ENCODE measurements around the gene KRTAP6-3. TPM values are rescaled to one million over a fixed set of nuclear protein-coding genes. Genes with fewer than 3 reads are reported as not detected.

KRTAP6-3 gene, protein sequence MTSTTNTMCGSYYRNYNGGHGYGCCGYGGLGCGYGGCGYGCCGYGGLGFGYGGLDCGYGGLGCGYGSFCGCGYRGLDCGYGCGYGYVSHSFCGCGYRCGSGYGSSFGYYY
- not detected for polyA plus RNA-seq (2013, experiment 1 of 2)
- polyA plus RNA-seq (2013, experiment 2 of 2): not detected

DNA sequence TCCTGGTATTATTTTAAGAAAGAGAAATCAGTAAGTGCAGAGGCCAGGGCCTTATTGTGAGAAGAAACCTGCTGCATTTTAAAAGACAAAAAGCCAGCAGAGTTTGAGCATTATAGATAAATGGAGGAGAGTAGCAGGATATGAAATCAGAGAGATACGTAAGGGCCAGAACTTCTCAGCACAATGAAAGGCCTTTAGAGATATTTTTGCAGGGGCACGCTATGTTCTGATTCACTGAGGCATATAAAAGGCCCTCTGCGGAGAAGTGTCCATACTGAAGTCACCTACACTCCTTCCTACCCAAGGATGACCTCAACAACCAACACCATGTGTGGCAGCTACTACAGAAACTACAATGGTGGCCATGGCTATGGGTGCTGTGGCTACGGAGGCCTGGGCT lies at the start of gene KRTAP6-3:
KRTAP6-3 (plus strand) TSS at position 301 of the 400 bp plus-strand sequence; CDS start at position 307, 6 bp downstream.
- Histone ChIP-seq H2BK120ac (ENCODE audit: low read depth, low read length) (no peak within 1 kb of the TSS), H4K8ac (ENCODE audit: low read length) (no peak within 1 kb of the TSS), H3K36me3 (ENCODE audit: control insufficient read depth in 1 of 2, insufficient read depth in 2 of 2, low read depth in 1 of 2, low read length in 2 of 2) (no peaks in the 10 kb centered on the region), H3K9ac (ENCODE audit: low read length) (no peak within 1 kb of the TSS), H2BK5ac (ENCODE audit: low read depth, low read length, poor library complexity, severe bottlenecking) (no peak within 1 kb of the TSS), H2AFZ (ENCODE audit: low read depth, low read length) (no peak within 1 kb of the TSS), H3K4me1 (ENCODE audit: control insufficient read depth, insufficient read depth, low read depth, low read length) (no peaks in the 10 kb centered on the region), H3K18ac (ENCODE audit: low read depth in 1 of 2, low read length in 2 of 2) (no peak within 1 kb of the TSS), H3K4ac (ENCODE audit: low read depth in 1 of 2, low read length in 2 of 2) (no peak within 1 kb of the TSS), H3K27me3 (ENCODE audit: control insufficient read depth in 1 of 2, insufficient read depth in 1 of 2, low read length in 2 of 2) (no peaks in the 10 kb centered on the region), H4K91ac (ENCODE audit: low read length) (no peak within 1 kb of the TSS), H3K4me3 (ENCODE audit: insufficient read depth in 1 of 2, low read depth in 1 of 2, low read length in 2 of 2) (no peak within 1 kb of the TSS), H2BK15ac (ENCODE audit: low read depth, poor library complexity, severe bottlenecking) (no peak within 1 kb of the TSS), H2BK12ac (ENCODE audit: low read length in 2 of 2) (no peak within 1 kb of the TSS), H3K14ac (ENCODE audit: low read length in 2 of 2) (no peak within 1 kb of the TSS), H3K4me2 (ENCODE audit: low read length, poor library complexity, severe bottlenecking) (no peak within 1 kb of the TSS), H3K79me1 (replicated peaks; ENCODE audit: low read length, poor library complexity, severe bottlenecking) (no peaks in the 10 kb centered on the region), H3K27ac (ENCODE audit: low read length, poor library complexity, severe bottlenecking) (no peak within 1 kb of the TSS), H3K23ac (ENCODE audit: low read length in 2 of 2) (no peak within 1 kb of the TSS), H3K9me3 (ENCODE audit: control insufficient read depth, low read length) (no peaks in the 10 kb centered on the region), H2AK5ac (ENCODE audit: low read length, severe bottlenecking) (no peak within 1 kb of the TSS)
- DNase-seq: no peak
- 85% methylated on average over 4 of the region's 4 CpGs for WGBS

DNA sequence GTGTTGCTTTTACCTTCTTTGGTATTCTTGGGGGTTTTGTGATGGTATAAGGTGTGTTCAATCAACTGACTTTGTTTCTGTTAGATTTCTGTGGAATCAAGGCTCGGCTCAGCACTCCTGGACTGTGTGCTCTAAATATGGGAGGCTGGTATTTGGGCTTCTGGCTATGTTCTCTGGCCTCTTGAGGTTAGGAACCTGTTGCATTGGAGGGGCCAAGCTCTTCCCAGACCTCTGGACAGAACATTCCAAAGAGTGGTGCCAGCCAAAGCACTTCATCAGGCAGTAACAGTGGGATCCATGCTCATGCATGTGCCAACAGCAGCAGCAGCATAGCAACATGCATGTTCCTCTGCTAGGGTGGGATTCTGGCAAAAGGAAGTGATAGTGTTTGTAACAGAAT lies 39.5 kb upstream of the KRTAP6-3 start:
- H3K4me3 ChIP-seq (ENCODE audit: insufficient read depth in 1 of 2, low read depth in 1 of 2, low read length in 2 of 2): no peak overlapping the region
- H3K27me3 ChIP-seq (ENCODE audit: control insufficient read depth in 1 of 2, insufficient read depth in 1 of 2, low read length in 2 of 2): no peaks in the 10 kb centered on the region
- peaks cover 22% of the 10 kb centered on the region for H3K9me3 ChIP-seq (ENCODE audit: control insufficient read depth, low read length)
- H2BK120ac ChIP-seq (ENCODE audit: low read depth, low read length): no peak overlapping the region
- H4K91ac ChIP-seq (ENCODE audit: low read length): no peak overlapping the region
- WGBS: 18% methylated on average over 1 of the region's 1 CpG
- H3K4me1 ChIP-seq (ENCODE audit: control insufficient read depth, insufficient read depth, low read depth, low read length): no peaks in the 10 kb centered on the region
- no peak overlapping the region for H2AFZ ChIP-seq (ENCODE audit: low read depth, low read length)
- no peak overlapping the region for H3K14ac ChIP-seq (ENCODE audit: low read length in 2 of 2)
- H3K23ac ChIP-seq (ENCODE audit: low read length in 2 of 2): no peak overlapping the region
- no peak overlapping the region for H2BK5ac ChIP-seq (ENCODE audit: low read depth, low read length, poor library complexity, severe bottlenecking)
- no peak overlapping the region for H2BK12ac ChIP-seq (ENCODE audit: low read length in 2 of 2)
- H3K4me2 ChIP-seq (ENCODE audit: low read length, poor library complexity, severe bottlenecking): no peak overlapping the region
- H4K8ac ChIP-seq (ENCODE audit: low read length): no peak overlapping the region
- no peaks in the 10 kb centered on the region for H3K79me1 ChIP-seq (replicated peaks; ENCODE audit: low read length, poor library complexity, severe bottlenecking)
- H3K36me3 ChIP-seq (ENCODE audit: control insufficient read depth in 1 of 2, insufficient read depth in 2 of 2, low read depth in 1 of 2, low read length in 2 of 2): no peaks in the 10 kb centered on the region
- H3K4ac ChIP-seq (ENCODE audit: low read depth in 1 of 2, low read length in 2 of 2): no peak overlapping the region
- H2AK5ac ChIP-seq (ENCODE audit: low read length, severe bottlenecking): no peak overlapping the region
- no peak overlapping the region for H2BK15ac ChIP-seq (ENCODE audit: low read depth, poor library complexity, severe bottlenecking)
- DNase-seq: no peak
- H3K9ac ChIP-seq (ENCODE audit: low read length): no peak overlapping the region
- H3K18ac ChIP-seq (ENCODE audit: low read depth in 1 of 2, low read length in 2 of 2): no peak overlapping the region
- H3K27ac ChIP-seq (ENCODE audit: low read length, poor library complexity, severe bottlenecking): no peak overlapping the region

DNA sequence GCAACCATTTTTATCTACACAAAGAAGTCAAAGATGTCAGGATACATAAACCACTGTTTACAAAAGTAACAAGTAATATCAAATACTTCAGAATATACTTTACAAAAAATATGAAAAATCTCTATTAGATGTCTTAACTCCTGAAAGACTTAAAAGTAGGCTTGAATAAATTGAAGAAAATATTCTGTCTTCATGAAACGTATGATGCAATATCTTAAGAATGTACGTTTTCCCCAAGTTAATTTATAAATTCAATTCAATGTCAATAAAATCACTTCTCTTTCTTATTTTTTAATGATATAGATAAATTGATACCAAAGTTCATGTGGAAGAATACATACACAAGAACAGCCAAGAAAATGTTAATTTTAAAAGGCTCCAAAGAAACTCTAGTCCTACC lies 37.1 kb upstream of the KRTAP6-3 start:
- H2BK120ac ChIP-seq (ENCODE audit: low read depth, low read length): no peak overlapping the region
- no peak overlapping the region for H2BK15ac ChIP-seq (ENCODE audit: low read depth, poor library complexity, severe bottlenecking)
- no peak overlapping the region for H3K14ac ChIP-seq (ENCODE audit: low read length in 2 of 2)
- H3K4ac ChIP-seq (ENCODE audit: low read depth in 1 of 2, low read length in 2 of 2): no peak overlapping the region
- H2BK12ac ChIP-seq (ENCODE audit: low read length in 2 of 2): no peak overlapping the region
- no peaks in the 10 kb centered on the region for H3K4me1 ChIP-seq (ENCODE audit: control insufficient read depth, insufficient read depth, low read depth, low read length)
- H2BK5ac ChIP-seq (ENCODE audit: low read depth, low read length, poor library complexity, severe bottlenecking): no peak overlapping the region
- no peaks in the 10 kb centered on the region for H3K27me3 ChIP-seq (ENCODE audit: control insufficient read depth in 1 of 2, insufficient read depth in 1 of 2, low read length in 2 of 2)
- H2AFZ ChIP-seq (ENCODE audit: low read depth, low read length): no peak overlapping the region
- H3K23ac ChIP-seq (ENCODE audit: low read length in 2 of 2): no peak overlapping the region
- no peak overlapping the region for H4K8ac ChIP-seq (ENCODE audit: low read length)
- H3K79me1 ChIP-seq (replicated peaks; ENCODE audit: low read length, poor library complexity, severe bottlenecking): no peaks in the 10 kb centered on the region
- no peak overlapping the region for H3K27ac ChIP-seq (ENCODE audit: low read length, poor library complexity, severe bottlenecking)
- DNase-seq: no peak
- H3K9ac ChIP-seq (ENCODE audit: low read length): no peak overlapping the region
- WGBS: no CpG with 5 or more reads among the region's 2 CpGs
- H2AK5ac ChIP-seq (ENCODE audit: low read length, severe bottlenecking): no peak overlapping the region
- H3K36me3 ChIP-seq (ENCODE audit: control insufficient read depth in 1 of 2, insufficient read depth in 2 of 2, low read depth in 1 of 2, low read length in 2 of 2): no peaks in the 10 kb centered on the region
- no peak overlapping the region for H3K4me3 ChIP-seq (ENCODE audit: insufficient read depth in 1 of 2, low read depth in 1 of 2, low read length in 2 of 2)
- H3K18ac ChIP-seq (ENCODE audit: low read depth in 1 of 2, low read length in 2 of 2): no peak overlapping the region
- no peak overlapping the region for H4K91ac ChIP-seq (ENCODE audit: low read length)
- H3K9me3 ChIP-seq (ENCODE audit: control insufficient read depth, low read length): peaks cover 15% of the 10 kb centered on the region
- no peak overlapping the region for H3K4me2 ChIP-seq (ENCODE audit: low read length, poor library complexity, severe bottlenecking)

DNA sequence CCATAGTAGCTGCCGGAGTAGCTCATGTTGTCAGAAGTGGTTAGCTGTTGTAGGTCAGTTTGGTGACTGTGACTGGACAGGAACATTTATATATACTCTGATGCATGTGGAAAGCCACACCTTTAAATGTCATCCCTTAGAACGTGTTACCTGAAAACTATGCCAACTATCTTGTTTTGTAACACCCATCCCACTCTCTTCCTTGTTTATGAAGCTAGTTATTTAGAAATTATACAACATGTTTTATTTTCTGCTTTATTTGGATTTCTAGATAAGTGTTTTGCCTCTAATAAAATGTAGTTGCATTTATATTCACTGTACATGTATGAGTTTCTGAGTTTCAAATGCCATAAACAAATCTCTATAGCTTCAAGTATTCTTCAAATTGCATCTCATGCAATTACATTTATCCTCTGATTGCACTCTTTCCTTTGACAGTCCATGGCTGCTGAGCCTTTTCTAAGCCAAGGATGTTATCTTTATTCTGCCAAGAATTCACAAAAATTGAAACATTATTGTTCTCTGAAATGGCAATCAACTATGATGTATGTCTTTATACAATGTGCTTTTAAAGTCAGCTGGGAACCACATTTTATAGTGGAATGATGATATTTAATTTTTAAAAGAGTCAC lies 30.9 kb upstream of the KRTAP6-3 start, which contains the start of gene KRTAP19-7:
KRTAP19-7 (minus strand) TSS at position 51 of the 632 bp plus-strand sequence; CDS start at position 26, 25 bp downstream.
- DNase-seq: no peak
- H3K9ac ChIP-seq (ENCODE audit: low read length): no peak within 1 kb of the TSS
- no peak within 1 kb of the TSS for H2BK12ac ChIP-seq (ENCODE audit: low read length in 2 of 2)
- no peak within 1 kb of the TSS for H3K18ac ChIP-seq (ENCODE audit: low read depth in 1 of 2, low read length in 2 of 2)
- H3K79me1 ChIP-seq (replicated peaks; ENCODE audit: low read length, poor library complexity, severe bottlenecking): no peaks in the 10 kb centered on the region
- no peak within 1 kb of the TSS for H2AK5ac ChIP-seq (ENCODE audit: low read length, severe bottlenecking)
- no peaks in the 10 kb centered on the region for H3K36me3 ChIP-seq (ENCODE audit: control insufficient read depth in 1 of 2, insufficient read depth in 2 of 2, low read depth in 1 of 2, low read length in 2 of 2)
- H4K91ac ChIP-seq (ENCODE audit: low read length): no peak within 1 kb of the TSS
- no peak within 1 kb of the TSS for H2BK120ac ChIP-seq (ENCODE audit: low read depth, low read length)
- H3K14ac ChIP-seq (ENCODE audit: low read length in 2 of 2): no peak within 1 kb of the TSS
- no peaks in the 10 kb centered on the region for H3K27me3 ChIP-seq (ENCODE audit: control insufficient read depth in 1 of 2, insufficient read depth in 1 of 2, low read length in 2 of 2)
- no peak within 1 kb of the TSS for H2BK15ac ChIP-seq (ENCODE audit: low read depth, poor library complexity, severe bottlenecking)
- H3K9me3 ChIP-seq (ENCODE audit: control insufficient read depth, low read length): no peaks in the 10 kb centered on the region
- H4K8ac ChIP-seq (ENCODE audit: low read length): no peak within 1 kb of the TSS
- no peak within 1 kb of the TSS for H3K4me3 ChIP-seq (ENCODE audit: insufficient read depth in 1 of 2, low read depth in 1 of 2, low read length in 2 of 2)
- no peak within 1 kb of the TSS for H3K4ac ChIP-seq (ENCODE audit: low read depth in 1 of 2, low read length in 2 of 2)
- 67% methylated on average over 1 of the region's 2 CpGs for WGBS
- H3K23ac ChIP-seq (ENCODE audit: low read length in 2 of 2): no peak within 1 kb of the TSS
- H2BK5ac ChIP-seq (ENCODE audit: low read depth, low read length, poor library complexity, severe bottlenecking): no peak within 1 kb of the TSS
- no peaks in the 10 kb centered on the region for H3K4me1 ChIP-seq (ENCODE audit: control insufficient read depth, insufficient read depth, low read depth, low read length)
- H2AFZ ChIP-seq (ENCODE audit: low read depth, low read length): no peak within 1 kb of the TSS
- no peak within 1 kb of the TSS for H3K4me2 ChIP-seq (ENCODE audit: low read length, poor library complexity, severe bottlenecking)
- no peak within 1 kb of the TSS for H3K27ac ChIP-seq (ENCODE audit: low read length, poor library complexity, severe bottlenecking)

Data from mesenchymal stem cell (in vitro differentiated cells and primary cell).